Heart left ventricle (tissue), 13 donors: ENCODE data around the gene WWOX.

Source experiments
- POLR2A ChIP-seq, 2 donors: fragments of 450-650 bp; IDR thresholded peaks; one replicate each; pipeline ENCODE4 v1.6.1; 2017; ENCODE audit warnings: antibody characterized with exemption in 2 of 2, mild to moderate bottlenecking in 2 of 2, moderate library complexity in 2 of 2
- TF ChIP-seq, protein P1 (sequence below), 12 donors: fragments of 200-600 bp; sonication (generic) in 4 of 12; IDR thresholded peaks; one replicate each; pipeline versions ENCODE4 v1.5.0 to v1.8.0; 2018 to 2022; ENCODE audit warnings: antibody characterized with exemption in 12 of 12, mild to moderate bottlenecking in 5 of 12
- donor health status: ischemic (EF 13 %, LVEDD 7.1; RV severe dilation, severe dysfunction).
- donor health status: DM: no; HTN: yes; CAD: no.
- donor health status: DM: no; HTN: no; CAD: no.
- donor health status: ischemic (EF 25% LVEDD 6.9; RV normal size, moderate dysfunction).
- donor health status: ischemic (EF 25% LVEDD 5.7; RV mildly dilated, moderate dysfunction).
- donor health status: ischemic (EF 35%, LVEDD 5.7; RV mildly dilated, moderate dysfunction).
- donor health status: nonischemic (EF 11% LVEDD 7.7; RV severe dilation, severe dysfunction).
- donor health status: DM: yes; HTN: yes; CAD: no.
- donor health status: PGD.
- donor health status: ischemic (EF 29% LVEDD 5.4; RV normal size, mild dysfunction).
- donor health status: nonischemic (EF 23%, LVEDD 6.1; RV moderate dilation, normal function).

- TF ChIP-seq, protein P1, sequence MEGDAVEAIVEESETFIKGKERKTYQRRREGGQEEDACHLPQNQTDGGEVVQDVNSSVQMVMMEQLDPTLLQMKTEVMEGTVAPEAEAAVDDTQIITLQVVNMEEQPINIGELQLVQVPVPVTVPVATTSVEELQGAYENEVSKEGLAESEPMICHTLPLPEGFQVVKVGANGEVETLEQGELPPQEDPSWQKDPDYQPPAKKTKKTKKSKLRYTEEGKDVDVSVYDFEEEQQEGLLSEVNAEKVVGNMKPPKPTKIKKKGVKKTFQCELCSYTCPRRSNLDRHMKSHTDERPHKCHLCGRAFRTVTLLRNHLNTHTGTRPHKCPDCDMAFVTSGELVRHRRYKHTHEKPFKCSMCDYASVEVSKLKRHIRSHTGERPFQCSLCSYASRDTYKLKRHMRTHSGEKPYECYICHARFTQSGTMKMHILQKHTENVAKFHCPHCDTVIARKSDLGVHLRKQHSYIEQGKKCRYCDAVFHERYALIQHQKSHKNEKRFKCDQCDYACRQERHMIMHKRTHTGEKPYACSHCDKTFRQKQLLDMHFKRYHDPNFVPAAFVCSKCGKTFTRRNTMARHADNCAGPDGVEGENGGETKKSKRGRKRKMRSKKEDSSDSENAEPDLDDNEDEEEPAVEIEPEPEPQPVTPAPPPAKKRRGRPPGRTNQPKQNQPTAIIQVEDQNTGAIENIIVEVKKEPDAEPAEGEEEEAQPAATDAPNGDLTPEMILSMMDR (IDR thresholded peaks at IDR 0.05) = no peak
- no peak for TF ChIP-seq POLR2A (IDR thresholded peaks at IDR 0.05)
These were observed 858.1 kb downstream of the WWOX start for GRCh38 chr16:78957317-78958100.
